GM15510 (cell line): ENCODE data around the gene DYSF.

Source experiments
- POLR2A ChIP-seq: IDR thresholded peaks from 3 replicates; pipeline ENCODE4 v1.6.1; 2011; ENCODE audit warnings: borderline replicate concordance; ENCODE audit not compliant: insufficient read length; ENCODE audit errors: extremely low read depth

Gene DYSF

DNA sequence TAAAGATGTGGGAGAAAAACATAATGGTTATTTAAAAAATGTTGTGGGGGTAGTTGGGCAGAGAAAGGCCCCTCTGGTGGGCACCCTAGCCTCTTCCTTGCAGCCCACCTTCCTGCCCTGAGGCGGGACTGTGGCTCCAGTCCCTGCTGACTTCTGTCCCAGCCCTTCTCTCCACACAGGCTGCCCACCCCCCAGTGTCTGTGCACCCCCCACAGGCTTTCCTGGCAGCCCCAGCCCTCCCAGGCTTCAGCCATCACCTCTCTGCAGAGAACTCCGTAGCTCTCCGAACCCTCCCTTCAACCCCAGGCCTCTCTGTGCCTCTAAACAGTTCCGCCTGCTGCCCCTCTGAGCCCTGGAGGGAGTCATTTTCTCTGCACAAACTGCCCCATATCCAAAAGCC is 75.4 kb downstream of the DYSF start:
- no peak for TF ChIP-seq POLR2A

DNA sequence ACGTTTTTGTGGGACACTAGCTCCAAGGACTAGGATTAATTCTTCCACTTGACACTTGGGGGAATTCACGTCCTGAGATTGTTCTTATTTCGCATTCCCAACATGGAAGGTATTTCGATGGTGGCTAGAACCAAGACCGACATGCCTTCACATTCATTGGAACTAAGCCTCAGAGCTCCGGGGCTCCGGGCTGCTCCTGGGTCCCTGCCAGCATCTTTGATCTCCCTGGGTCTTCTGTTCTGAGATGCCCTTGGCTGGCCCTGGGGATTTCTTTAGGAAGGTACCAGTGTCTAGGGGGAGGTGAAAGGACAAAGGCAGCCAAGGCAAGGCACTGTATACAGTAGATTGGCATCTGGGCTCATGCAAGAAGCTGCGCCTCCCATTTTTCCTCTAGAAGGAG is 76.8 kb downstream of the DYSF start:
- no peak for TF ChIP-seq POLR2A

DNA sequence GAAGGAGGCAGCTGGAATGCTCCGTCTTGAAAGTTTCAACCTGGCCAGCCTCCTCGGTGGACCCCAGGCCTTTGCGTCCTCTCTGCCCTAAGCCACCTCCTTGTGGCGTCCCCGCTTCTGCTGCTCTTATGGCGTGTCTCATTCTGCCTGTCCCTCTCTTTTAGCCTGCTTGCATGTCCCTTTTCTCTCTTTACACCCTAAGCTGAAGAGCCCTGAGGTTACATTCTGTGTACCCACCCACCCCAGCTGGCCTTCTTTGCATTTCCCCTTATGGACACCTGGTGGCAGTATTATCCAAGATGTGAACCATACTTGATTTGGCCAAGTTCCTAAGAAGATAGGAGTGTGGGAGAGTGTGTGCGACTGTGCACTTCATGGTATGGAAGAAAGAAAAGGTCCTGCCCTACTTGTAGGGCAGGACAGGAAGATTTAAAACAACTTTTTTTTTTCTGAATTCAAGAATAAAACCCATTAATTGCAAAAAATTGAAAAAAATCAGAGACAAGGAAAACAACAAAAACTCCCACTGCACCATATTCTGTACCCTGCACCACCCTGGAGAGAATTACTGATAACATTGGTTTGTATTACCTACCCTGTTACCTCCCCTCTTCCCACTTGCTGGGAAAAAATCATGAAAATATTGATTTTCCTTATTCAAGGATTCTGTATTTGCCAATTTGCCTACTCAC is 77.4 kb downstream of the DYSF start:
- no peak for TF ChIP-seq POLR2A

DNA sequence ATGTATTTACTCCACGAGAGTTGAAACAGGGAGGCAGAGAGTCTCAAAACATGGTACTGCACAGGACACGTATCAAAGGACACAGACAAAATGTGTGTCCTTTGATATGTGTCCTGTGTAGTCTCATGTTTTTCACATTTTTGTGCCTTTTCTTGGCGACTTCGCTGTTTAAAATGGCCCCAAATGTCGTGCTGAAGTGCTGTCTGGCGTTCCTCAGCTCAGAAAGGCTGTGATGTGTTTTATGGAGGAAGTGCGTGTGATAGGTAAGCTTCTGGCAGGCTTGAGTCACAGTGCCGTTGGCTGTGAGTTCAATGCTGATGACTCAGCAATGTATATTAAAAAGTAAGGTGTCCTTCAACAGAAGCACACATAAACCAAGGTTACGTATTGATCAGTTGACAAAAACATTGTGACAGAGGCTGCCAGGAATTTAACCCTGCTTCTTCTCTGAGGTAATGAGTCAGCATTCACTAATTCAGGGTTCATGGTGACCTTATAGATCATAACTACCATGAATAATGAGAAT is 78.2 kb downstream of the DYSF start:
- TF ChIP-seq POLR2A: no peak

DNA sequence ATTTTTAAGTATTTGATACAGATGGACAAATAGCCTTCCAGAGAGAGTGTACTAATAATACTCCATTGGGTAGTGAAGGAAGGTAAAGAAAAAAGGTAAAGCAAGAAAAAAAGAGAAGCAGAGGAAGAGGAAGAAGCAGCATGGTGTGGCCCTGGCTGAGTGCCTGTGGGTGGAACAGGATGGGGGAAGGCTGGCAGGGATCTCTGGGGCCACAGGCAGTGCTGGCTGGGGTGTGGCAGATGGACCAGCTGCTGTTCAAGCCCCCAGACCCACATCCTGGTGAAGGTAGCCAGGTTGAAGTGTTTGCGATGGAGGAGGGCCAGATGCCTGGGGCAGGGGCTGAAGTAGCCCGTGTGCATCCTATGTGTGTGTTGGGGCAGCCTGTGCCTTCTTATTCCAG is 79.0 kb downstream of the DYSF start:
- TF ChIP-seq POLR2A: no peak

DNA sequence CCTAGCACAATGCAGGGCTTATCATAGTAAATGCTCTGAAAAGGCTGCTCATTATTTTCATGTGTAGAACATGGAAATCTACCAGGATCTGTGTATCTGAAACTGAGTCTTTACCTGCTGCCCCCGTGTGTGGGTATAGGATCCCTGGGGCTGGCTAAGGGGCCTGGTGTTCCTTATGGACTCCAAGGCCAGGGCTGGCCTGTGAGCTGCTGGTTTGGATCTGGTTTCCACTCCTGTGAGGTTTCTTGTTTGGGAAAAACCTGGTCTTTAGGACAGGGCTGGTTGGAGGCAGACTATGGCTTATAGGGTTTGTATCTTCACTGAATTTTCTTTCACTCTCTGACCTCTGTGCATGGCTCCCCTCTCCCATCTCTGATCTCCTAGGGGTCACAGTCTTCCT is 80.8 kb downstream of the DYSF start:
- TF ChIP-seq POLR2A: no peak

DNA sequence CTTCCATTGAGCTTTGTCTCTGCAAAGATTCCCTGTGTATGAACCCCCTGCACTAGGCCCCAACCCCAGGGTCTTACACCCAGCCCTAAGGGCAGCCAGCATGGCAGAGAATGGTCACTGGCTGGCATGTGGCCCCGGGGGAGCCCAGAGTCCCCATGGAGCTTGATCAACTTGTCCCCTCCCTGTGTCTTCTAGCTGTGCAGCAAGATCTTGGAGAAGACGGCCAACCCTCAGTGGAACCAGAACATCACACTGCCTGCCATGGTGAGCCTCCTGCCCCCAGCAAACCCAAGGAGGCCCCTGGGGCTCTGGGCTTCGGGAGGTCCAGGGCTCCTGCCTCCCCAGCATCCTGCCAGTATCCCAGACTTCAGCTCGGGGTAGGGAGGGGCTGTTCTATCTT is 81.5 kb downstream of the DYSF start:
- no peak for TF ChIP-seq POLR2A

DNA sequence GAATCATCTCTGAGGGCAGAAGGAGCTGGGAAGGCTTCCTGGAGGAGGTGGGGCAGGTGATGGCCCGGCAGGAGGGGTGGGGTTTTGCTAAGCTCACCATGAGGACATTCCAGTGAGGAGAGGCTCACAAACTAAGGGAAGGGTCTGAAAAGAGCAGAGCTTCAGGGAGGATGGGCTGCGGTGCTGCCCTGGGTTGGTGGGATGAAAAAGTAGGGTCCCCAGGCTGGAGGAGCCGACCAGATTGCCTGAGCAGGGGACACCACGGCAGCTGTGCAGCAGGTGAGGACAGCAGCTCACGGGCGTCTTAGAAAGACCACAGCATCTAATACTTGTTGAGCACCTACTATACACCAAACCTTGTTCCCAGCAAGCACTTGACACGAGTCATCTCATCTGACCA is 82.2 kb downstream of the DYSF start:
- no peak for TF ChIP-seq POLR2A

DNA sequence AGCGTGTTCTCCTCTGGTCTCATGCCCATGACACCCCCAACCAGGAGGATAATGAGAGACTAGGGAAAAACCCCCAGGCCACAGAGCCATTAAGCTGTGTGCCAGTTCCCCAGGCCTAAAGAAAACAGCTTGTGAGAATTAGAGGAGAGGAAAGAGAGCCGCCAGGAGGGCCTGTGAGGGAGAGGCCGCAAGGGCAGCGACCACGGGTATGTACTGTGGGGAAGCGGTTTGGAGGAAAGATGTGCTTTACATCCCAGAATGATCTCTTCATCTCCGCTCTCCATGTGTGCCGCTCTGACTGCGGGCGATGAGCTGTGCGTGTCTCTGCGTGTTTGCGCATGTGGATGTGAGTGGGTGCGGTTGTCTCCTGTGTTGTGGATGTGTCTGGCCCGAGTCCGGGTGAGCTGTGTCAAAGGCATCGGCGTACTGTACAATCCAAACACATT is 82.9 kb downstream of the DYSF start:
- no peak for TF ChIP-seq POLR2A

DNA sequence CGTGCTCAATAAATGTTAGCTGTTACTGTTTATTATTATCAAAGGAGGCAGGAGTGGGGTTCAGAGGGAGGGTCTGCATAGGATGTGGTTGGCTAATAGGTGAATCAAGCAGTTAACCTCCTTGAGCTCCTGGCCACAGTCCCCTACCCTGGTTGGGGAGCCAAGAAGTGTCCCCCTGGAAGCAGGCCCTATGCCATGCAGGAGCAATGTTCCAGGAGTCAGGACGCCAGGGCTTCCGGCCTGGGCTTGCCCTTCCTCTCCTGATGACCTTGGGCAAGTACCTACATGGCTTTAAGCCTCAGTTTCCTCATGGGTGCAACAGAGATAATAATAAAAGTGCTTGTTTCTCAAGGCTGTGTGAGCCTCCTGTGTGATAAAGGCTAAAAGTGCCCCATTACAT is 84.9 kb downstream of the DYSF start:
- no peak for TF ChIP-seq POLR2A

DNA sequence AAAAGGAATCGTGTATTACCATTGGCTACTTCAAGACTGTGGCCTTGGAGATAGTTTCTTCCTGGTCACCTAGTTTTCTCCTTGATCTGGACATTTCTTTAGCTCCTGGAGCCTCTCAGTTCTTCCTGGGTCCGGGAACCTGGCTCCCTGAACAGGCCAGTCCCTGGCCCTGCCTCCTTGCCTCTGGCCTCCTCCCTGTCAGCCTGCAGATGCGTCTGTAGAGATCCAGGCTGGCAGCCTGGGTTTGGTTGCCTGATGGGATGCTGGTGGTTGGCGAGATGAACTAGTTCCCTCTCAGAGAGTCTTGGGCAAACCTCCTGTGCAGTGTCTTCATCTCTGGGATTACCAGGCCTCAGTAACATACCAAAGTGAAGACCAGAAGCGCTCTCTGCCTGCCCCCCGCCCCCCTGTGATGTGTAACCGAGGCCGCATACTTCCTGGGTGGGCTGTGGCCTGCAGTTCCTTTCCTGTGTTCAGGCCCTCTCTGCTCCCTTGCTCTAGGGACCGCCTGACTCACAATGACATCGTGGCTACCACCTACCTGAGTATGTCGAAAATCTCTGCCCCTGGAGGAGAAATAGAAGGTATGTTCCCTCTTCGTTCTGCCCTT is 85.4 kb downstream of the DYSF start:
- no peak for TF ChIP-seq POLR2A

DNA sequence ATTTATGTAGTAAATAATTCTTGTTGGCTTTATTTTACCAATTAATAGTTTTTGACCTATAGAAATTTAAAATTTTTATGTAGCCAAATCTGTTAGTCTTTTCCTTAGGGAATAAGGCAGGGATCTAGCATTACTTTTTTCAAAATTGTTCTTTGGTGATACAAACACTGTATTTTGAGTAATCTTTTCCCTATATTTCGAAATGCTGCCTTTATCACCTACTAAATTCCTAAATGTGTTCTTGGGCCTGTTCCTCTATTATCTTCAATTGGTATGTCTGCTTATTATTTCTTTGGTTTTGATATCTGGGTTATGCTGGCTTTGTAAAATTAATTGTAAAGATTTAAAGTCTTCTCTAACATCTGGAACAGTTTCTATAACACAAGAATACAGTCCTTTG is 87.5 kb downstream of the DYSF start:
- TF ChIP-seq POLR2A: no peak

DNA sequence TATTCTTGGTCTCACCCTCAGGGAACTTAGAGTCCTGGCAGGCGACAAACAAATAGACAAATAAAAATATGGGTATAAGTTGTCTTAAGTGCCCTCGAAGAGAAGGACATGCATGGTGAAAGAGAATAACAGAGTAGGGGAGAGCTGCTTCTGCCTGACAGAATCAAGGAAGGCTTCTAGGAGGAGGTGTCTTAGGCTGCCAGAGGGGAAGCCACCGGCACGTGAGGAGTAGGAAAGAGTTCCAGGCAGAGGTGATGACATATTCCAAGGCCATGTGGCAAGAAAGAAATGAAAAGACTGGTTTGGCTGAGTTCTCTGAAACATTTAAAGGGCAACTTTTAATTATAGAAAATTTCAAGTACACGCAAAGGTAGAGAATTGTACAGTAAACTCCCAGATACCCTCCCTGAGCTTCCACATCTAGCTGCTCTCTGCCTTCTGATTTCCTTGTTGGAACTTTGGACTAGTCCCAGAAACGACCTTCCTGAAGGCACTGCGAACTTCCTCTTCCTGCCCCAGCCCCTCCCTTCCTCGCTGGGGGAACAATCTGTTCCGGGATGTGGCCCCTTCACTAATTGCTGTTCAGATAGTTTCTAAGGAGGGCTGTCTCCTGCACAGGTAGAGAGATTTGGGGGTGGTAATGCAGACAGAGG is 91.7 kb downstream of the DYSF start:
- TF ChIP-seq POLR2A: no peak

DNA sequence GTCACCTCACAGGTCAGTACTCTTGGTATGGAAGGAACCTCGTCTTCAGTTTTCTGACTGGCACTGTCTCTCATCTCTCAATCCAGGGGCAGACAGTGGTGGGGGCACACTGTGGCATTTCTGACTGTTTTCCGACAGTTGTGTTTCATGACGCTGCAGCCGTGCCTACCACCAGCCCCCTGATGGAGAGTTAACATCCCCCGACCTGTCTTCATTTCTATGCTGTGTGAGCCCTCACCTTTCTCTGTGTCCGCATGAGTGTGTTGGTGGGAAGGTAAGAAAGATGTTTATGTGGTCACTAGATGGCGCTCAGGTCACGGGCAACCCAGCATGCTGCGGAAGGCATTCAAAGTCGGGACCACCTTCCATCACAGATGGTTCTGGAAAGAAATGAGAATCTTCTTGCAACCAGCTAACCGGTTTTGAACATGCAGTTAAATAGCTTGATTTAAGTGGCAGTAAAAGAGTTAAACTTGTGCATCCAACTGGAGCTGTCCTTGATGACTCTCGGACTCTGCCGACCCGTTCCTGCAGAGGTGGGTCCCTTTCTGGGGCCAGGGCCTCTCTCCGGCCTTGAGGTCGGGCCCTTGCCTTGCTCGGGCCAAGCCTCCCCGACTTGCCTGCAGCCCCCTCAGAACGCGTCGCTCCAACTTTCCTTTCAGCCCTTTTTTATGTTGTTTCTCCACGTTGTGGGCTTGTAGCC is 92.4 kb downstream of the DYSF start:
- TF ChIP-seq POLR2A: no peak

DNA sequence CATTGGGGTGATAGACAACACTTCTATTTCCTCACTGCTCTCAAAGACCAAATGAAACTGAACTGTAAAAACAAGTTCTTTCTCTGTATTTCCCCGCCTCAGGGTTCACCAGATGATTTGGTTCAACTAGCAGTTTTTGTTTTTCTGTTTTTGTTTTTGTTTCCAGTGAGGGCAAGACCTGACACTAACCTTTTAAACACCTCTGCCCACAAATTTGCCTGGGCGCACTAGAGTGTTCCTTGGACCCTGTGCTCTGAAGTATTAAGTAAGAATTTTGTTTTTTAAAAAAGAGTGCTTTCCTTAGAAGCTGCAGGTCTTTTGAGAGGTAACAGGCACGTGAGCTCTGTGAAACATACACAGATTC is 92.9 kb downstream of the DYSF start:
- no peak for TF ChIP-seq POLR2A
